IPS-NIHi7 (cell line): ENCODE results near the gene SLC12A7.
A peak's percentile ranks its signal among the peaks of the same experiment; 100 is the strongest.
"Not testable (repeated sequence)": the region's sequence is repeated elsewhere in the genome, so short reads cannot be mapped to it uniquely, and the experiment has no call there.

ENCODE experiments used
- DNase-seq: peaks from one replicate; pipeline ENCODE4 v3.0.0; 2012; ENCODE audit warnings: mixed read lengths; ENCODE audit errors: extremely low spot score

SLC12A7 gene

GRCh38 chr5:1140818-1141189, 28.9 kb upstream of the SLC12A7 start:
- DNase-seq: no peak

- DNase-seq: peak; percentile 71
Measured at GRCh38 chr5:1140171-1140817, 28.4 kb upstream of the SLC12A7 start.

GRCh38 chr5:1139331-1140170, 27.7 kb upstream of the SLC12A7 start:
- no peak for DNase-seq

- no peak for DNase-seq
Measured at GRCh38 chr5:1138445-1139245, 26.8 kb upstream of the SLC12A7 start.

GRCh38 chr5:1137567-1138444, 25.9 kb upstream of the SLC12A7 start:
- DNase-seq: no peak

GRCh38 chr5:1136814-1137213, 25.0 kb upstream of the SLC12A7 start:
- no peak for DNase-seq

DNA sequence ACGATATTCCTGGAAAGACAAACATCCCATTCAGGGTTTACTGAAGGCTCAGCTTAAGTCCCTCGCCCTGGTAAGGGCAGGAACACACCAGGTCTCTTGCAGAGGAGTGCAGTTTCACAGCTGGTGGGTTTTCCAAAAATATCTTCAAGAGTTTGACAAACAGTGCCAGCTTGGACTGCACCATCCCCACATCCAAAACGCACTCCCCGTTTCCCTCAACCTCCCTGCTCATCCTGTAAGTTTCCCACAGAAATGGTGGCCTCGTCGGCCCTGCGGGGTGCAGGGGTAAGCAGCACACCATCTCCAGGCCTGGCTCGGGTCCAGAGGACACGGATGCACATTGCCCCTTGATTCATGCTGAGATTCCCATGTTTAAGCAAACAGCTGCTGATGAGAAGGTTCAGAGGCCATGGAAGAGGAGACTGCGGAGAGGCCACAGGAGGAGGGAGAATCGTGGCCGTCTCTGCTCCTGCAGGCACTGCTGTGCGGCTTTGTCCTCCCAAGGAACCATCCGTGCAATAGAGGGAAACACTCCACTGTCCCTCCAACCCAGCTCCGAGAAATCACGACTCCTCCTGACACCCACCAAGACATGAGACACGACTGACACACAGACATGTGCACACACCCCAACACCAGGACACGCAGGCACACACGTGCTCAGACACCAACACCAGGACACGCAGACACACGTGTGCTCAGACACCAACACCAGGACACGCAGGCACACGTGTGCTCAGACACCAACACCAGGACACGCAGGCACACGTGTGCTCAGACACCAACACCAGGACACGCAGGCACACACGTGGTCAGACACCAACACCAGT, 24.0 kb upstream of the SLC12A7 start:
- no peak for DNase-seq

- DNase-seq: no peak
Measured at GRCh38 chr5:1134478-1134877, 22.6 kb upstream of the SLC12A7 start.

DNA sequence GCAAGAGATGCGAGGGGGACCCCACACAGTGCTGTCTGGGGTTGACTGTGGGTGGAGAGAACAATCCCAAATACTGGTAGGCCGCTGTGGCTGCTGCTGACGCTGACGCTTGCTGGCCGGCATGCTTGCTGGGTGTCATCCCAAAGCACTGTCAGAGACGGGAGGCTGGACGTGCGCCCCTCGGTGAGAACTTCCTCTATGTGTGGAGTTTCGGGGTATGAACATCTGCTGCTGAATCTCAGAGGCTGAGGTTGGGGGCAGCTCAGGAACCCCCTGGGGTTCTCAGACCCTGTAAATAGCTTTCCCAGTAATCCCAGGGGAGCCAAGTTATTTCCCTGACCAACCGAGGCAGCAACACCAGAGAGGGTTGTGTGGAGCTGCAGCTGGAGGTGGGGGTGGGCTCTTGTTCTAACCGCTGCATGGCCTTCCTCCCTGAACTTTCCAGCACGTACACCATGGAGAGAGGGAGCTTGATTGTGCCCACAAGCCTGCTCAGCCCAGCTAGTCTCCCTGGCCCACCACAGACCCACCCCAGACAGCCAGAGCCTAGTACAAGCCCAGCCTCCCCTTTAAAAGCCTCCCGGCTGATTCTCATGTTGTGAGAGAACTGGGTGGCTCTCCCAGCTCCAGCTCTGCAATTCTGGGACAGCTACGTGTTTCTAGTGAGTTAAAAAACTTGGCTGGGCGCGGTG, 21.8 kb upstream of the SLC12A7 start:
- no peak for DNase-seq

GRCh38 chr5:1133108-1133507, 21.2 kb upstream of the SLC12A7 start:
- no peak for DNase-seq

DNA sequence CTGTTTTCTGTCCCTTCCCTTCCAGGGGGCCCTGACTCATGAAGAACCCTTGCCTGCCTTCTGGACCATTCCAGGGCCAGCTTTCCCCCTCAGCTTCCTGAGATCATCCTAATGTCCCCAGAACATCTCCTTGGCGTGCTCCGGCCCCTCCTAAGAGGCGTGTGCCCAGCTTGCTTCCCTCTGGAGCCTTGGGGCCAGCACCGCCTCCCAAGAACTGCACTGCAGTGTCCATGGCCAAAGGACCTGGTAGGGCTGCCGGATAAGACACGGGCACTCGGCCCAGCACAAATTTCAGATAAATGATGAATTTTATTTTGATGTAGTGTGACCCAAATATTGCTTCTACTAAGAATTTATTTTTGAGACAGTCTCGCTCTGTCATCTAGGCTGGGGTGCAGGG, 20.7 kb upstream of the SLC12A7 start:
- DNase-seq: no peak

DNA sequence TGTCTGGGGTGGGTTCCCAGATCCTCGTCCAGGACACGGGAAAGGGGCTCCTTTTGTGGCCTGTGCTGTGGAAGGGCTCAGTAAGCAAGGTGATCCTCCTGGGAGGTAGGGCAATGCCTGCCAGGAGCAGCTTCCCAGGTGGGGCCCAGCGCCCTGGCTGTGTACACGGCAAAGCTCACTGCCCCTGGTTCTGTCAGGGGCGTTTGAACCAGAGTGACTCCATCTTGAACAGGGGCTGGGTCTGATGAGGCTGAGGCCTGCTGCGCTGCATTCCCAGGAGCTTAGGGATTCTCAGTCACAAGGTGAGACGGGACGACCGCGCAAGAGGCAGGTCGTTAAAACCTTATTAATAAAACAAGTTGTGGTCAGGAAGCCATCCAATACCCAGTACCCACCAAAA, 19.9 kb upstream of the SLC12A7 start:
- no peak for DNase-seq

DNA sequence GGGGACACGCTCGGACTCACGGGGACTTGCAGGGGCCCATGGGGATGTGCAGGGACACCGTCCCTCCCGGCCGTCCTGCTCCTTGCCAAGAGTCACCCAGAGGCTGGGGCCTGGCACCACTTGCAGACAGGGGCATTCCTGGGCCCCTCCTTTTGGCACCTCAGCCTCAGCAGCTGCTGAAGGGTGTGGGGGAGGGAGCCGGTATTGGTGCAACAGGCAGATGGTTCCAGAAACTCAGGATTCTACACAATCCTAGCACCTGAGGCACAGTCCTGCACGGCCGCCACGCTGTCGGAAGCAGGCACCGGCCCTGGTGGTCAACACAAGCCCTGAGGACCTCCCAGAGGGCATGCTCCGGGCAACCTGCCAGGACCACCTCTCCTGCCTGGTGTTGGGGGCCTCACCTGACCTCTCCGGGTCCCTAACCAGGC, 19.3 kb upstream of the SLC12A7 start:
- DNase-seq: no peak

DNA sequence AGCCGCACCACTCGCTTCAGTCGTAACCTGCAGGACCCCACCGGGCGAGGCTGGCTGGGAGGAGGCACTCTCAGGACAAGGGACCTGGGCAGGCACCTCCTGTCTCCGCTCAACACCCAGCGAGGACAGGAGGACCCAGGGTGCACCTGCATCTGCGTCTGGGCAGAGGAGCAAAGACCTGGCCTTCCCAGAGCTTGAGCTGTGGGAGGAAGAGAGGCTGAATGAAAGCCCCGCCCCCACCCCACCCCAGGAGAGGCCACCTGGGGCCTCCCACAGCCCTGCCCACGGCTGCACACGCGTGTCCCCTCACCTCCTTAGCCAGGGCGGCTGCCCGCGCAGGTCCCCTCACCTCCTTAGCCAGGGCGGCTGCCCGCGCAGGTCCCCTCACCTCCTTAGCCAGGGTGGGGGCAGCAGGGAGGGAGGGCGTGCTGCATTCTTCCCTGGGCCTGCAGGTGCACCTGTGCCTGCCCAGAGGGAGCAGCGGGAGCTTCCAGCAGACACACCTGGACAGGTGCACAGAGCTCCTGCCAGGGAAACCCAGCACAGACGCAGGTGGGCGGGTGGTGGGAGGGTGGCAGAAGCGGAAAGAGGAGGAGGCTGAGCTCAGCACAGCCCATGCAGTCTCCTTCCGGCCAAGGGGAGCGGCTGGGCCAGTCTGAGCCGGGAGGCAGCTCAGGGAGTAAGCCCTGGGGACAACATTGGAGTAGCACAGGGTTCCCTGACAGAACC, 18.5 kb upstream of the SLC12A7 start:
- DNase-seq: peak; percentile 35

DNA sequence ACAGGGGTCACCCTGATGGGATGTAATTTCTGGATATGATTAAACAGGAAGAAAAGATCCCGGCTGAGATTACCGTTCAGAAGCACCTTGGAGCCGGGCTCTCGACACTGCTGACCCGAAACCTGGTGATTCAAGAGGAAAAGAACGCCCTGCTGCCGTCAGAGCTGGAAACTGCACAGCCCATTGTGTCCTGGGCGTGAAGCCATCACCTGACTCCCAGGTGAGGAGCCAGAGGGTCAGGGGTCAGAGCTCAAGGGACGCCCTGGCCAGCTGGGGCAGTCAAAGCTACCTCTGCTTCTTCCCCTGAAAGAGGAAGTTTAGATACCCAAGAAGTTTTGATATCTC, 17.8 kb upstream of the SLC12A7 start:
- DNase-seq: no peak

GRCh38 chr5:1128977-1129710, 17.3 kb upstream of the SLC12A7 start:
- DNase-seq: no peak

GRCh38 chr5:1127959-1128785, 16.3 kb upstream of the SLC12A7 start:
- no peak for DNase-seq

DNA sequence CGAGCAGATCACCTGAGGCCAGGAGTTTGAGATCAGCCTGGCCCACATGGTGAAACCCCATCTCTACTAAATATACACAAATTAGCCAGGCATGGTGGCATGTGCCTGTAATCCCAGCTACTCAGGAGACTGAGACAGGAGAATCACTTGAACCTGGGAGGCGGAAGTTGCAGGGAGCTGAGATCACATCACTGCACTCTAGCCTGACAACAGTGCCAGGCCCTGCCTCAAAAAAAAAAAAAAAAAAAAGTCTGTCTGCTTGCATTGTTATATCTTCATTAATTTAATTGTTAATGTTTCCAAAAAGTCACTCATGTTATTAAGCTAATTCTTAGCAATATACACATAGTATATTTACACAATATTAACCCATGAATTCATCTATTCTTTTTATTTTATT, 13.8 kb upstream of the SLC12A7 start:
- DNase-seq: not testable (repeated sequence)
